ENCODE measurements around the gene SLC35G6.

DNA sequence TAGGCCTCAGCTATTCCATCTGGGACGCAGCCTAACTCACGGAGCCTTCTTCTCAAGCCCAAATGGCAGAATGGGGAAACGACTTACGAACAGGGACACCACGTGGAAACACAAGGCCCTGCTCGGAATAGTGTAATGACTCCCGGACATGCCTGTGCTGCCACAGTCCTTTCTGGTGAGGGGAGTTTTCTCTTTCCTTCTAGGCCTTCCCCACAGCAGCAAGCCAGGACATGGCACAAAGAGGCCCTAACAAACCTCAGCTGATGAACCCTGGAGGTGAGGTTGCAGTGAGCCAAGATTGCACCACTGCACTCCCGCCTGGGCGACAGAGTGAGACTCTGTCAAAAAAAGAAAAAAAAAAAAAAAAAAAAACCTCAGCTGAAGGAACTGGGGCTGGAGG is 17.2 kb upstream of the SLC35G6 start:
- TF ChIP-seq CTCF (IDR thresholded peaks at IDR 0.05) (no peak), POLR2AphosphoS5 (IDR thresholded peaks at IDR 0.05) (no peak)
